GM19452 (cell line): ENCODE data around the gene OTUB1.
"Not testable (repeated sequence)": the region's sequence is repeated elsewhere in the genome, so short reads cannot be mapped to it uniquely, and the experiment has no call there.

Source experiments
- ATAC-seq: cut with Tn5 transposase; IDR thresholded peaks from one replicate; pipeline ENCODE4 v1.9.1; 2021; ENCODE audit not compliant: unreplicated experiment

OTUB1 gene

GRCh38 chr11:64042301-64042700 lies 56.1 kb downstream of the OTUB1 start:
- ATAC-seq, result no peak

DNA sequence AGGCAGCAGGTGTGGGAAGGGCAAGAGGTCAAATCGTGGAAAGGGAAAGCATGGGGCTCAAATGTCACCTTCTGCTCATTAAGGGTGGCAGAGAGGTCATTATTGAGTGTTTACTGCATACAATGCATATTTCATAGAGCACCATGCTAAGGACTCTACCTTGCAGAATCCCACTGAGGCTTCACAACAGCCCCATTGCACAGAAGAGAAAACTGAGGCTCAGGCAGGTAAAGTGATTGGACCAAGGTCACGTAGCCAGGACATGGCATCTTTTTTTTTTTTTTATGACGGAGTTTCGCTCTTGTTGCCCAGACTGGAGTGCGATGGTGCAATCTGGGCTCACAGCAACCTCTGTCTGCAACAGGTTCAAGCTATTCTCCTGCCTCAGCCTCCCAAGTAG lies 57.3 kb downstream of the OTUB1 start:
- ATAC-seq, result no peak

- ATAC-seq, result no peak
Measured at GRCh38 chr11:64044730-64045393, 58.6 kb downstream of the OTUB1 start.

DNA sequence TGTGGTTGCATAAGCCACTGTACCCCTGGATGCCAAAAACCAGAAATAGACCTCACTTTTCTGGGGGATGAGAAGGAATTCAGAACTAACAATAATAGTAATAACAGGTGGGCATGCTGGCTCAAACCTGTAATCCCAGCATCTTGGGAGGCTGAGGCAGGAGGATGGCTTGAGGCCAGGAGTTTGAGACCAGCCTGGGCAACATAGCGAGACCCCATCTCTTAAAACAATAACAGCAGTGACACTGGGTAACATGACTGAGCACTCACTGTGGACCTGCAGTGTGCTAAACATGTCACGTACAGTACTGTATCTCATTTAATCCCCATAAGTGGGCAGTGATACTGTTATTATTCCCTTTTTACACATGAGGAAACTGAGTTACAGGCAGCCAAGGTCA lies 59.5 kb downstream of the OTUB1 start:
- ATAC-seq, result no peak

DNA sequence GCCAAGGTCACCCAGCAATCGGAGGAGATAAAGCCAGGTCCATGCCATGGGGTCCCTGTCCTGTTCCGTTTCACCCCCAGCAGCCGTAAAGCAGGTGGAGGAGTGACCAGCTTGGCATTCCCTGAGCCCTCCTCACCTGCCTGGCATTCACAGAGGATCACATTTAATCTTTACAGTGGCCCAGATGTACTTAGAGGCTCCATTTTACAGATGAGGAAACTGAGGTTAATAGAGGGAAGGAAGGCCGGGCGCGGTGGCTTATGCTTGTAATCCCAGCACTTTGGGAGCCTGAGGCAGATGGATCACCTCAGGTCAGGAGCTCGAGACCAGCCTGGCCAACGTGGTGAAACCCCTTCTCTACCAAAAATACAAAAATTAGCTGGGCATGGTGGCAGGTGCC lies 61.1 kb downstream of the OTUB1 start:
- not testable (repeated sequence) for ATAC-seq
